B cell (primary cell): ENCODE measurements around the gene PDPN. TPM values are rescaled to one million over a fixed set of nuclear protein-coding genes. Genes with fewer than 3 reads are reported as not detected.

ENCODE experiments used
- ATAC-seq: fragments of 200-7000 bp; cut with Tn5 transposase; one replicate; pipeline ENCODE4 v1.10.0; 2021; ENCODE audit warnings: low read depth, mild to moderate bottlenecking, moderate number of reproducible peaks, moderate library complexity
- CTCF ChIA-PET: fragments of 350-600 bp; sonication (Branson Sonifier 250); formaldehyde crosslinking; loops from one replicate; lab custom pipeline; 2021; ENCODE audit warnings: antibody characterized with exemption, inconsistent platforms; lab: Charles Lee
- POLR2A ChIA-PET: fragments of 350-600 bp; sonication (Branson Sonifier 250); formaldehyde crosslinking; loops from one replicate; lab custom pipeline; 2021; ENCODE audit warnings: antibody characterized with exemption; lab: Charles Lee
- DNase-seq: peaks from one replicate; pipeline ENCODE4 v3.0.0; 2013
- H2AFZ ChIP-seq: 2 replicates; pipeline ENCODE4 v1.6.1; 2012; ENCODE audit warnings: mild to moderate bottlenecking, low read depth, low read length; ENCODE audit not compliant: insufficient read depth, poor library complexity, severe bottlenecking
- H3K27ac ChIP-seq, 2 donors: 1 replicate in 1 of 2; 2 replicates in 1 of 2; pipeline ENCODE4 v1.5.1; 2012 to 2013; ENCODE audit warnings: low read length in 2 of 2, mild to moderate bottlenecking in 2 of 2, moderate library complexity in 1 of 2
- H3K27me3 ChIP-seq, 4 experiments: fragments of 200-600 bp in 1 of 4; sonication (generic) in 1 of 4; replicated peaks in 1 of 4; 1 replicate in 2 of 4; 2 replicates in 2 of 4; pipeline versions ENCODE4 v1.6.1 to v1.7.0; 2013 to 2016; ENCODE audit warnings: low read length in 3 of 4, mild to moderate bottlenecking in 2 of 4, mixed read lengths in 1 of 4, moderate library complexity in 1 of 4; ENCODE audit not compliant: insufficient read depth in 4 of 4, control insufficient read depth in 3 of 4; ENCODE audit errors: control extremely low read depth in 1 of 4
- H3K36me3 ChIP-seq, 2 experiments: replicated peaks in 1 of 2; 1 replicate in 1 of 2; 2 replicates in 1 of 2; pipeline versions ENCODE4 v1.6.1 to v1.7.1; 2013; ENCODE audit warnings: low read length in 1 of 2; ENCODE audit not compliant: insufficient read depth in 2 of 2, control insufficient read depth in 1 of 2; ENCODE audit errors: control extremely low read depth in 1 of 2, extremely low read depth in 1 of 2
- H3K4me1 ChIP-seq, 2 donors: fragments of 200-600 bp in 1 of 2; sonication (generic) in 1 of 2; 1 replicate in 1 of 2; 2 replicates in 1 of 2; pipeline versions ENCODE4 v1.5.1 to v1.6.1; 2013 to 2017; ENCODE audit warnings: low read length in 2 of 2; ENCODE audit not compliant: control insufficient read depth in 2 of 2, insufficient read depth in 2 of 2
- H3K4me2 ChIP-seq: replicated peaks from 2 replicates; pipeline ENCODE3; 2012; ENCODE audit warnings: mild to moderate bottlenecking, low read depth, low read length; ENCODE audit not compliant: poor library complexity, severe bottlenecking
- H3K4me3 ChIP-seq, 5 experiments: fragments of 200-600 bp in 1 of 5; sonication (generic) in 1 of 5; 1 replicate in 3 of 5; 2 replicates in 2 of 5; pipeline versions ENCODE4 v1.5.1 to v1.7.0; 2011 to 2016; ENCODE audit warnings: low read length in 4 of 5, mild to moderate bottlenecking in 4 of 5, low read depth in 2 of 5, control low read depth in 1 of 5, moderate library complexity in 1 of 5; ENCODE audit not compliant: insufficient read depth in 1 of 5; ENCODE audit errors: control extremely low read depth in 1 of 5, extremely low read depth in 1 of 5
- H3K79me2 ChIP-seq: fragments of 200-600 bp; sonication (generic); one replicate; pipeline ENCODE4 v1.6.0; 2016; ENCODE audit warnings: low read length; ENCODE audit not compliant: control insufficient read depth, insufficient read depth
- H3K9ac ChIP-seq: fragments of 200-600 bp; sonication (generic); 2 replicates; pipeline ENCODE4 v1.6.1; 2017; ENCODE audit warnings: mild to moderate bottlenecking, low read length, moderate library complexity
- H3K9me3 ChIP-seq, 3 donors: one replicate each; pipeline versions ENCODE4 v1.6.1 to v1.7.1; 2013; ENCODE audit warnings: low read length in 2 of 3; ENCODE audit not compliant: control insufficient read depth in 2 of 3, insufficient read depth in 1 of 3; ENCODE audit errors: control extremely low read depth in 1 of 3
- H4K20me1 ChIP-seq: 2 replicates; pipeline ENCODE4 v1.6.0; 2012; ENCODE audit warnings: mild to moderate bottlenecking, low read length; ENCODE audit not compliant: insufficient read depth, control insufficient read depth, poor library complexity, severe bottlenecking
- H3K27ac Mint-ChIP-seq: one replicate; pipeline ENCODE4 v1.8.0; 2021; ENCODE audit warnings: mixed read lengths
- H3K27me3 Mint-ChIP-seq: one replicate; pipeline ENCODE4 v1.8.0; 2021; ENCODE audit warnings: mixed read lengths
- H3K4me1 Mint-ChIP-seq: one replicate; pipeline ENCODE4 v1.8.0; 2021; ENCODE audit warnings: mixed read lengths
- H3K4me3 Mint-ChIP-seq: one replicate; pipeline ENCODE4 v1.8.0; 2021; ENCODE audit warnings: mixed read lengths
- H3K9me3 Mint-ChIP-seq: one replicate; pipeline ENCODE4 v1.8.0; 2022; ENCODE audit warnings: mixed read lengths; ENCODE audit not compliant: insufficient read depth
- CTCF ChIP-seq: fragments of 200-600 bp; IDR thresholded peaks from one replicate; pipeline ENCODE4 v1.8.0; 2022; ENCODE audit warnings: antibody characterized with exemption, mild to moderate bottlenecking
- EZH2 ChIP-seq: IDR thresholded peaks from 2 replicates; pipeline ENCODE4 v1.6.1; 2012; ENCODE audit warnings: borderline replicate concordance, low read depth, mild to moderate bottlenecking, moderate library complexity, low read length; ENCODE audit not compliant: insufficient read depth, poor library complexity, severe bottlenecking
- WGBS: methylation state at CpG from one replicate; pipeline ENCODE4 v1.1.5; 2013; ENCODE audit warnings: missing lambda C conversion rate; ENCODE audit not compliant: insufficient coverage; 5-methylcytosine and 5-hydroxymethylcytosine counted together
- intact Hi-C: fragments of 100-400 bp; cut with micrococcal nuclease; formaldehyde crosslinking; loops from one replicate; pipeline ENCODE4 v1.10.0; 2022
- polyA plus RNA-seq: library from polyadenylated mRNA; depleted of rRNA; stranded (reverse); fragments of >200 nt; gene quantifications from 2 replicates; pipeline ENCODE4 v1.2.3, GENCODE V29; 2012
- total RNA-seq, 2 donors: library from RNA; stranded (reverse); fragments of 120-200 nt in 1 of 2; gene quantifications; 1 replicate in 1 of 2; 2 replicates in 1 of 2; pipeline versions ENCODE4 v1.2.3 to v1.2.4, GENCODE V29; 2013 to 2022

PDPN gene
- total and polyA plus RNA-seq, 2 donors (not counting 1 experiment from before 2014, with no cell fraction given): not detected

GRCh38 chr1:13539683-13540082, 43.9 kb upstream of the PDPN start:
- Histone ChIP-seq H3K27me3 (no peaks in the 10 kb centered on the region), H3K4me3 (no peak overlapping the region), H3K36me3 (no peaks in the 10 kb centered on the region), H3K79me2 (no peaks in the 10 kb centered on the region), H3K27ac (no peak overlapping the region), H3K4me1 (no peaks in the 10 kb centered on the region), H2AFZ (no peak overlapping the region), H4K20me1 (no peaks in the 10 kb centered on the region), H3K9ac (no peak overlapping the region), H3K9me3 (no peaks in the 10 kb centered on the region), H3K4me2 (no peak overlapping the region)
- Mint-ChIP-seq H3K27ac (no peak overlapping the region), H3K27me3 (peaks cover 6% of the 10 kb centered on the region), H3K9me3 (no peaks in the 10 kb centered on the region), H3K4me1 (no peaks in the 10 kb centered on the region), H3K4me3 (no peak overlapping the region)
- no peak for ATAC-seq
- intact Hi-C loops: no loop called here
- no peak for DNase-seq
- CTCF ChIA-PET: interaction anchor here (1.4 kb wide), 1 partner anchor 8 kb away, joined by 3 read pairs; no protein-coding TSS in a partner anchor
- POLR2A ChIA-PET: no interaction called here
- 100% methylated on average over 1 of the region's 2 CpGs for WGBS
- no peak for TF ChIP-seq EZH2
- TF ChIP-seq CTCF: no peak

- no peak overlapping the region for H3K27ac Mint-ChIP-seq
- H3K4me2 ChIP-seq: no peak overlapping the region
- H3K79me2 ChIP-seq: no peaks in the 10 kb centered on the region
- H3K27ac ChIP-seq: no peak overlapping the region
- H3K9me3 ChIP-seq: no peaks in the 10 kb centered on the region
- WGBS: 89% methylated on average over 8 of the region's 8 CpGs
- CTCF ChIA-PET: no interaction called here
- no peak overlapping the region for H3K4me3 Mint-ChIP-seq
- H3K4me3 ChIP-seq: no peak overlapping the region
- H4K20me1 ChIP-seq: no peaks in the 10 kb centered on the region
- peaks cover 3% of the 10 kb centered on the region for H3K27me3 Mint-ChIP-seq
- POLR2A ChIA-PET: no interaction called here
- ATAC-seq: no peak
- H3K4me1 Mint-ChIP-seq: no peaks in the 10 kb centered on the region
- H3K9ac ChIP-seq: no peak overlapping the region
- DNase-seq: no peak
- intact Hi-C loops: no loop called here
- H3K36me3 ChIP-seq: no peaks in the 10 kb centered on the region
- no peak for TF ChIP-seq EZH2
- no peak for TF ChIP-seq CTCF
- no peaks in the 10 kb centered on the region for H3K27me3 ChIP-seq
- no peaks in the 10 kb centered on the region for H3K9me3 Mint-ChIP-seq
- no peaks in the 10 kb centered on the region for H3K4me1 ChIP-seq
- H2AFZ ChIP-seq: no peak overlapping the region
Measured at GRCh38 chr1:13540866-13541265, 42.8 kb upstream of the PDPN start.
